CD4-positive, alpha-beta T cell treated with Interleukin-17A for 4 hours (primary cell): ENCODE measurements around the gene HAUS1.
"Not testable (repeated sequence)": the region's sequence is repeated elsewhere in the genome, so short reads cannot be mapped to it uniquely, and the experiment has no call there.

Experiments
- DNase-seq: peaks from one replicate; pipeline ENCODE4 v3.0.0-alpha.2; 2020; ENCODE audit warnings: mixed read lengths

HAUS1 gene

GRCh38 chr18:46160050-46160798, 56.0 kb downstream of the HAUS1 start:
- no peak for DNase-seq

DNA sequence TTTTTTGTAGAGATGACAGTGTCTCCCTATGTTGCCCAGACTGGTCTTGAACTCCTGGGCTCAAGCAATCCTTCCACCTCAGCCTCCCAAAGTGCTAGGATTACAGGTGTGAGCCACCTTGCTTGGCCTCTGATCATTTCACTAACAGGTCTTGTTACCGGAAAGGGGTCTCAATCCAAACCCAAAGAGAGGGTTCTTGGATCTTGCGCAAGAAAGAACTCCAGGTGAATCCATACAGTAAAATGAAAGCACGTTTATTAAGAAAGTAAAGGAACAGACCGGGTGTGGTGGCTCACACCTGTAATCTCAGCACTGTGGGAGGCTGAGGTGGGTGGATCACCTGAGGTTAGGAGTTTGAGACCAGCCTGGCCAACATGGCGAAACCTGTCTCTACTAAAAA, 56.7 kb downstream of the HAUS1 start:
- DNase-seq, result not testable (repeated sequence)

DNA sequence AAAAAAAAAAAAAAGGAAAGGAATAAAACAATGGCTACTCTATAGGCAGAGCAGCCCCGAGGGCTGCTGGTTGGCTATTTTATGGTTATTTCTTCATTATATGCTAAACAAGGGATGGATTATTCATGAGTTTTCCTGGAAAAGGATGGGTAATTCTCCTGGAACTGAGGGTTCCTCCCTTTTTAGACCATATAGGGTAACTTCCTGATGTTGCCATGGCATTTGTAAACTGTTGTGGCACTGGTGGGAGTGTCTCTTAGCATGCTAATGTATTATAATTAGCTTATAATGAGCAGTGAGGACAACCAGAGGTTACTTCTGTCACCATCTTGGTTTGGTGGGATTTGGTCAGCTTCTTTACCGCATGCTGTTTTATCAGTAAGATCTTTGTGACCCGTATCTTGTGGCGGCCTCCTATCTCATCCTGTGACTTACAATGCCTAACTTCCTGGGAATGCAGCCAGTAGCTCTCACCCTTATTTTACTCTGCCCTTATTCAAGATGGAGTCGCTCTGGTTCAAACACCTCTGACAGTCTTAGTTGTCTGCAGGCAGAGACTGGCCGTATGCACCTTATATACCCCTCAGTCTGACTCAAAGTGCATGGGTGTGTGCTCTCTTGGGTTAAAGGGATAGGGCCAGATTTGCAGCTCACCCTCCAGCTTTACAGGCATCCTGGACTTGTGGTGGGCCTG, 57.7 kb downstream of the HAUS1 start:
- no peak for DNase-seq

DNA sequence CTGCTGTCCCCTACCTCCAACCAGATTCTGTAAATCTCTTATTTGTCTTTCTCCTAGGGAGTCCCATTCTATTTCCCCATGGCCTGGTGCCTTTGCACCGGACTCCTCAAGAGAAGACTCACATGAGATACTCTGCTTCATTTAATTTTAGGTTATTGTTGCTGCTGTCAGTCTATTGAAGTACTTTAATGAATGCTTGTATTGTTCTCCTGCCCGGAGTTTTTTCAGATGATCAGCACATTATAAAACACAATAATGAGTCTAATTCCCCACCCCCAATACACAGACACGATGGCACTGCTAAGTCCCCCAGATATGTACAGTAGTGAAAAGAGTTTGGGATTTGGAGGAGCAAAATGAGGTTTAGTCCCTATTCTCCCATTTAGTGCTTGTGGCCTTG, 58.9 kb downstream of the HAUS1 start:
- DNase-seq, result no peak

DNA sequence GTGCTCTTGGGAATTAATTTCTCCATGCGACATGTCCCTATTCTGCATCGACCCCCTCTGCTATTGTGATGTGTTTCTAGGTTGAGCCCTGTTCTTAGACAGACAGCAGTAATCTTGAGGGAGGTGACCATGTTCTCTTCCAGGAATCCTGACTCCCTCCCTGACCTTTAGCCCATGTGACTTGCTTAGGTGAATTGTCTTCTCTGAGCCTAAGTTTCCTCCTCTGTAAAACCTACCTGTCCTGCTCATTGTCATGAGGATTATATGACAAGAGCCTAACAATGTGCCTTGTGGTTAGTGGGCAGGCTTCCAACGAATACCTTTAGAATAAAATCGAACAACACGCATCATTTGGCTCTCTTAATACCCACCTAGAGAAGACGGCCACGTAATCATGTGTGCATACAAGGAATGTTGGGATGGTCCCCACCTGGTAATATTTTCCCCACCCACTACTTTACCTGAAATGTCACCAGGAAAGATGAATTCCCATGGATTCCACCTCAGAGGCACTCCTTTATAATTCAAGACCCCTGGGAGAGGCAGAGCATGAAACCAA, 59.8 kb downstream of the HAUS1 start:
- DNase-seq, result no peak

DNA sequence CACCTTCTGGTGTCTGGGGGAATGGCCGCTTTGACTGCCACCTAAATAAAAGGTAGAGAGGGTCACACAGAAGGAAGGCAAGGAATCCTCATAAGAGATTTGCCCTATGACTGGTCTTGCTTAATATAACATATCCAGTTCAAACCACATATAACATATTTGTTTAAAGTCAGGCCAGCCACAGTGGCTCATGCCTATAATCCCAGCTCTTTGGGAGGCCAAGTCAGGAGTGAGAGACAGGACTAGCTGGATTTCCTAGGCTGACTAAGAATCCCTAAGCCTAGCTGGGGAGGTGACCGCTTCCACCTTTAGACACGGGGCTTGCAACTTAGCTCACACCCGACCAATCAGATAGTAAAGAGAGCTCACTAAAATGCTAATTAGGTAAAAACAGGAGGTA, 60.3 kb downstream of the HAUS1 start:
- DNase-seq, result not testable (repeated sequence)

GRCh38 chr18:46164920-46165319, 60.7 kb downstream of the HAUS1 start:
- no peak for DNase-seq

DNA sequence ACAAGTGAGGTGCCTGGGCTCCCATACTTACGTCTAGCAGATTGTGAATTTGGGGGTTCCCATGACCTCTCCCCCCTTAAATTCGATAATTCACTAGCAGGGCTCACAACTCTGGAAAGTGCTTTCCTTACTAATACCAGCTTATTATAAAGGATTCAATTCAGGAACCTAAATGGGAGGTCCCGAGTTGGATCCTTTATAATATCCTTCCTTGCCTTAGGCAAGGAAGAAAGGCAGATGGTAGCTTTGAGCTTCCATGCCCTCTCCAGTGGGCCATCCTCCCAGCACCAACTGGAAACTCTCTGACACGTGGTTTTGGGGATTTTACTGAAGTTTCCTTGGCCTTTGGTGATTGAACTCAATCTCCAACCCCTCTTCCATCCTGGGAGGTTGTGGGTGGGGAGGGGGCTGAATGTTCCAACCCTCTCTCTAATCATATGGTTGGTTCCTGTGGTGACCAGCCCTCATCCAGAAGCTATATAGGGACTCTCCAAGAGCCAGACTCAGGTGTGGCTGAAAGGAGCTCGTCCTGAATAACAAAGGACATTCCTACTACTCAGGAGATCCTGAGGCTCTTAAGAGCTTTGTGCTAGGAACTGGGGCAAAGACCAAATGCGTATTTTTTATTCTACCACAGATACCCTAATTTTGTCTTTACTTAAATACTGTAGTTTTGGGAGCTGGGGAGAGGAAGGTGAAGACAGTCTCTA, 62.2 kb downstream of the HAUS1 start:
- no peak for DNase-seq

DNA sequence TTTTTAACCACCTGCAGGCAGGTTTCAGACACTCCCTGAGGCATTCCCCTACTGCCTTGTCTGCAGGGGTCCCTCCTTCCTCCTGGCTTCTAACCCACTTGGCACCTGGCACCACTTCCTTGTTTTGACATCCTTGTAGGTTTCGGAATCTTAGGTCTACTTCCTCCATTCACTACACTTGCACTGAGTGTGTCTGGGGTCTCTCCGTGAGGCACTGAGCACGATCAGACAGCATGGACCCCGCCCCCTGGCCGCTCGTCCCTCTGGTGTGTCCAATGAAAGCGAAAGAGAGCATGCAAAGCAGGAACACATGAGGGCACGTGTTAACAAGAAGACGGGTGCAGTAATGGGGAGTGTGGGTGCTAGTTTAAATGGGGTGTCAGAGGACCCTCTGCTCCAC, 63.8 kb downstream of the HAUS1 start:
- peak; percentile 27 for DNase-seq

DNA sequence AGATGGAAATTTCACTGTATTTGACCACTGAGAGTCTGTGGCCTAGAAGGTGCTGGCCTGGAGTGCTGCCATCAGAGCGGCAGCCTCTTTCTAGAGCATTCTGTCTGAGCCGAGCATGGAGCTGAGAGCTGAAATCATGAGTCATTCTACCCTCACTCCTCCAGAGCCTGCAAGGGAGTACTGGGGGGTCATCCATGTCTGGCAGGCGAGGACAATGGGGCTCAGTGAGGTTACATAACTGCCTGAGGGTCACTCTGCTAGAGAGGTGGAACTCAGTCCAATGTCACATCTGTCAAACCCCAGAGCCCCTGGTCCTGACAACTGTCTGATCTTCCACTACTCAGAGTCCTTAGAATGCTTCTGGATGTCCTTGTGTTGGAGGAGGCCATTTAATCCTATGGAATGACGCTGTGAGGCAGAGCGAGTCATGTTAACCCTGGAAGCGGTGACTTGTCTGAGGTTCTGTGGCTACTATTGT, 65.3 kb downstream of the HAUS1 start:
- DNase-seq, result no peak

- no peak for DNase-seq
Measured at GRCh38 chr18:46171331-46171730, 67.1 kb downstream of the HAUS1 start.

DNA sequence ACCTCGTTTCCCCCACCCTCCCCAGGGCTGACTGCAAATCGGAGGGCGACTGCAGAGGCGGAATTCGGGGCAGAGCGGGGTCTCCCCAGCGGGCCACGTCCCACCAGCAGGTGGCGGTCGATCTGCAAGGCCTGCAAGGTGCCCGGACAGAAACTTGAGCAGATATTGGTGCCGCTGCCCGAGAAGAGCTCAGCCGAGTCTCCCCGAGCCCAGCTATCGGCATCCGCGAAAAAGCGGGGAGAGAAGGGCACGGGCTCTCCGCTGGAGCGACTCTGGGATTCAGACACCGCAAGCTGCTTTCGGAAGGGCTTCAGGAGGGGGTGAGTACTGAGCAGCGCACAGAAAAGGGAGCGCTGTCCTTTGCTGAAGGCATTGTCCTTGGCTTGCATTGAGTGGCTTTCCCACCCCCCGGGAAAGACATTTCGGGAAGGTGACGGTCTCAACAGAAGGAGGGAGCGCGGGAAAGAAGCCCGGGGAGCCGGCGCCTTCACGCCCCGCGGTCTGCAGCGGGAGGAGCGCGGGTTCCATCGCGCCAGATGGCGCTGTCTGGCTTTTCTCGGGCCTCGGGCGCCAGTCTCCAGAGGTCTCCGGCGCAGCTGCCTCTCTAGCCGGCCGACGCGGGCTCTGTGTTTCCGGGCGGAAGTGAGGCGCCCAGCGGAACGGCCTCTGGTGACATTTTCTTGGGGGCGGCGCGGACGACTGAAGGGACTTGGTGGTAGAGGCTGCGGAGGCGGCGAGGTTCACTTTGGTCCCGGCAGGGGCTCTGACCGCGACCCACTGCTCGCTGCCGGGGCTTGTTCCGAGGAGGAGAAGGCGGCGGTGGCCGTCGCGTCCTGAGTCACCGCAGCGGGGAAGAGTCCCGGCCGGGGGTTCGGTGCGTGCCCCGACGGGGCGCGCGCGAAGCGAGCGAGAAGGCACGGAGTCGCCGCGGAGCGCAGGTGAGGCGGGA, 69.5 kb downstream of the HAUS1 start:
- peak; percentile 95 for DNase-seq

DNA sequence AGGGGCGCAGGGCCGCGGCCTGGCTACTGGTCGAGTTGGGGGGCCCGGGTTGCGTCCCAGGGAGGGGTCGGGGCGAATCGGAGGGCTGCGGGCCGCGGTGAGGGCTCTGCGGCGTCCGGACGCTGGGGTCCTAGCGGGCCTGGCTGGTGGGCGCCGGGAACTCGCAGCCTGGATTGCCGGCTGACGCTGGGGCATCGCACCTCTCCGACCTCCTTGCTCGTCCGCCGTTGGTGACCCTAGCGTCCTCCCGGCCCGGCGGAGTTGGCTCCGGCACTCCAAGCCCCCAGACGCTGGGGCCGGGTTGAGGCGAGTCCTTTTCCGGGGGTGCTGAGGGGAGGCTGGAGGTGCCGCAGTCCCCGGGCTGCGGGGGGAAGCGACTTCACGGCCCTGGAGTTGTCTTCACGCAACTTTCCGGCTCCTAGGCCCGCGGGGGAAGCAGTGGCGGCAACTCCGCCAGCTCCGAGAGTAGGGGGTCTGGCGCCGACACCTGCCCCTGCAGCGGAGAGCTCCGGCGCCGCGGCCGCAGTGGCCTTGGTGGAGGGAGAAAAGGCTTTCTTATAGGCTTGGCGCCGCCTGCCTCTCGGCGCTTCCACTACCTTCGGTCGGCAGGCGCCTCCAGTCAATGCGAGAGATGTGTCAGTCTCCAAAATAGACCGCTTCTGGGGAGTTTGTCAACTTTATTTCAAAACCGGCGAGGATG, 70.3 kb downstream of the HAUS1 start:
- peak; percentile 42 for DNase-seq

- no peak for DNase-seq
Measured at GRCh38 chr18:46176001-46176400, 71.8 kb downstream of the HAUS1 start.
